ENCODE data around the gene TRPC4AP. TPM values are rescaled to one million over a fixed set of nuclear protein-coding genes. Genes with fewer than 3 reads are reported as not detected.

TRPC4AP gene
- total RNA-seq, 1 donor from 2014 or later, result 102 TPM

DNA sequence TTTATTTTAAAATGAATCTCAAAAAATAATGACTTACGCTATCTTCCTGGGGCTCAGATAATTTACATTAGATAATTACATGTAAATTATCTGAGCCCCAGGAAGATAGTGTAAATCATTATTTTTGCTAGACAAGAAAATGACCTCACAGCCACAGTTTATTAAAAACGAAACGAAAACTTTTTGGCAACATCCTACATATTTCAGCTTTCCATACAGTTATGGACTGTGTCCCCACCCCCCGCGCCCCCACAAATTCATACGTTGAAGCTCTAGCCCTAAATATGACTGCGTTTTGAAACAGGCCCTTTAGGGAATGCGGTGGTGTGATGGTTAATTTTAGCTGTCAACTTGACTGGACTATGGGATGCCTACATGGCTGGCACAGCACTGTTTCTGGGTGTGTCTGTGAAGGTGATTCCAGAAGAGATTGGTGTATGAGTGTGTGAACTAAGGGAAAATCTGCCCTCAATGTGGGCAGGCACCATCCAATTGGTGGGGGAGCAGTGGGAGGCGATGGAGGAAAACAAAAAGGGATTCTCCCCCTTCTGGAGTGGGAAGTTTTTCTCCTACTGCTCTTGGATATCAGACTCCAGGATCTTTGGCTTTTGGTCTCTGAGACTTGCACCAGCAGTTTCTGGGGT, 52.6 kb downstream of the TRPC4AP start:
- Mint-ChIP-seq H3K27ac (peak overlapping the region; percentile 40), H3K4me1 (ENCODE audit: unreplicated experiment) (peaks cover 9% of the 10 kb centered on the region), H3K9me3 (no peaks in the 10 kb centered on the region), H3K27me3 (no peaks in the 10 kb centered on the region), H3K4me3 (no peak overlapping the region), H3K36me3 (peaks cover 52% of the 10 kb centered on the region)
- DNase-seq (ENCODE audit: extremely low spot score, unreplicated experiment), result no peak
- TF ChIP-seq, protein P1, sequence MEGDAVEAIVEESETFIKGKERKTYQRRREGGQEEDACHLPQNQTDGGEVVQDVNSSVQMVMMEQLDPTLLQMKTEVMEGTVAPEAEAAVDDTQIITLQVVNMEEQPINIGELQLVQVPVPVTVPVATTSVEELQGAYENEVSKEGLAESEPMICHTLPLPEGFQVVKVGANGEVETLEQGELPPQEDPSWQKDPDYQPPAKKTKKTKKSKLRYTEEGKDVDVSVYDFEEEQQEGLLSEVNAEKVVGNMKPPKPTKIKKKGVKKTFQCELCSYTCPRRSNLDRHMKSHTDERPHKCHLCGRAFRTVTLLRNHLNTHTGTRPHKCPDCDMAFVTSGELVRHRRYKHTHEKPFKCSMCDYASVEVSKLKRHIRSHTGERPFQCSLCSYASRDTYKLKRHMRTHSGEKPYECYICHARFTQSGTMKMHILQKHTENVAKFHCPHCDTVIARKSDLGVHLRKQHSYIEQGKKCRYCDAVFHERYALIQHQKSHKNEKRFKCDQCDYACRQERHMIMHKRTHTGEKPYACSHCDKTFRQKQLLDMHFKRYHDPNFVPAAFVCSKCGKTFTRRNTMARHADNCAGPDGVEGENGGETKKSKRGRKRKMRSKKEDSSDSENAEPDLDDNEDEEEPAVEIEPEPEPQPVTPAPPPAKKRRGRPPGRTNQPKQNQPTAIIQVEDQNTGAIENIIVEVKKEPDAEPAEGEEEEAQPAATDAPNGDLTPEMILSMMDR (conservative IDR thresholded peaks at IDR 0.05), result no peak

DNA sequence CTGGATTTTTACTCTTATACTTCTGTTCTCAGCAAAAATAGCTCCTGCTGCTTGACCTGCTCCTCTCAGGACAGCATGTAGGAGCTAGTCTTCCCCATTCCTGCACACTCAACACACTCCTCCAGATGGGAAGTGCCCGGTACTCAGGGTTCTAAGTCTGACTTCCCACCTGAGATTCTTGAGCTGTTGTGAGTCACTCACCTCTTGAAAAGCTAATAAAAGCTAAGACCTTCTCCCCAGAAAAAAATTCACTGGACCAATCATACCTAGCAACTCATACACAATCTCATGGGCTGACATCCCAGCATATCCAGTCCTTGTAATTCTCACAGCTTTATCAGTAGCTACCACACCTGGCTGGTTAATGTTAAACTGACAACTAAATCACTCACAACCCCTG, 53.5 kb downstream of the TRPC4AP start:
- DNase-seq (ENCODE audit: extremely low spot score, unreplicated experiment), result no peak
- TF ChIP-seq, protein P1 (conservative IDR thresholded peaks at IDR 0.05), result no peak
- Mint-ChIP-seq H3K27ac (peak overlapping the region; percentile 74), H3K36me3 (peaks cover 56% of the 10 kb centered on the region), H3K9me3 (no peaks in the 10 kb centered on the region), H3K27me3 (no peaks in the 10 kb centered on the region), H3K4me1 (ENCODE audit: unreplicated experiment) (peaks cover 9% of the 10 kb centered on the region), H3K4me3 (no peak overlapping the region)

DNA sequence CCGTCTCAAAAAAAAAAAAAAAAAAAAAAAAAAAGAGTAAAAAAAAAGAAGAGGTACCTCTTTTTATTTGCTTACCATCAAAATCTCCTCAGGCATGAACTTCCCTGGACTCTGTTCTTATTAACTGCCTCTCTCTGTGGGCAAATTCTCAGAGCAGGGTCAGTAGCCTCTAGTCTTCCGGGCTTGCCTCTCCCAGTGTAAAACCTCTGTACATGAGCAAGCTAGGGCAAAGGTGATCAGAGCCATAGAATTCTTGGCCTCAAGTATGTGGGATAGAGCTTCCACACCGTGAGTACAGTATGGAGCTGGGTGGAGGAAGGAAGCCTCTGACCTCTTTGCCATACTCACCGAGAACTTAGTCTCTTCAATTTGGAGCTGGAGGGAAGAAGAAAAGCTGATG, 58.5 kb downstream of the TRPC4AP start:
- Mint-ChIP-seq H3K36me3 (peaks cover 64% of the 10 kb centered on the region), H3K27ac (peak overlapping the region; percentile 41)
- TF ChIP-seq, protein P1 (conservative IDR thresholded peaks at IDR 0.05), result no peak

DNA sequence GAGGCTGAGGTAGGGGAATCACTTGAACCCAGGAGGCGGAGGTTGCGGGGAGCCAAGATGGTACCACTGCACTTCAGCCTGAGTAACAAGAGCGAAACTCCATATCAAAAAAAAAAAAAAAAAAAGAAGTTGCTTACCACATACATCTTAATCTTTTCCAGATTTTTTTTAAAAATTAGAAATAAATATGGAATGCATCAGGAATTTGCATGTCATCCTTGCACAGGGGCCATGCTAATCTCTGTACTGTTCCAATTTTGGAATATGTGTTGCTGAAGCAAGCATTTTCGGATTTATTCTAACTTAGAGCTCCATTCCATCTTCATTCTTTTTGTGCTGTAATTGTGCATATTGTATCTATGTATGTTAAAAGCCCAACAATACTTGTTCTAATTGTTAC, 62.5 kb downstream of the TRPC4AP start:
- H3K27ac Mint-ChIP-seq, result no peak overlapping the region
- DNase-seq (ENCODE audit: extremely low spot score, unreplicated experiment), result no peak
- TF ChIP-seq, protein P1 (conservative IDR thresholded peaks at IDR 0.05), result no peak
- peaks cover 66% of the 10 kb centered on the region for H3K36me3 Mint-ChIP-seq
- no peaks in the 10 kb centered on the region for H3K27me3 Mint-ChIP-seq
- H3K4me1 Mint-ChIP-seq (ENCODE audit: unreplicated experiment), result no peaks in the 10 kb centered on the region
- no peak overlapping the region for H3K4me3 Mint-ChIP-seq
- H3K9me3 Mint-ChIP-seq, result no peaks in the 10 kb centered on the region

More for the DNA sequence above, 58.5 kb downstream of the TRPC4AP start:
- H3K27me3 Mint-ChIP-seq, result no peaks in the 10 kb centered on the region
- no peak for DNase-seq (ENCODE audit: extremely low spot score, unreplicated experiment)
- H3K9me3 Mint-ChIP-seq, result no peaks in the 10 kb centered on the region
- H3K4me3 Mint-ChIP-seq, result no peak overlapping the region
- peaks cover 2% of the 10 kb centered on the region for H3K4me1 Mint-ChIP-seq (ENCODE audit: unreplicated experiment)

DNA sequence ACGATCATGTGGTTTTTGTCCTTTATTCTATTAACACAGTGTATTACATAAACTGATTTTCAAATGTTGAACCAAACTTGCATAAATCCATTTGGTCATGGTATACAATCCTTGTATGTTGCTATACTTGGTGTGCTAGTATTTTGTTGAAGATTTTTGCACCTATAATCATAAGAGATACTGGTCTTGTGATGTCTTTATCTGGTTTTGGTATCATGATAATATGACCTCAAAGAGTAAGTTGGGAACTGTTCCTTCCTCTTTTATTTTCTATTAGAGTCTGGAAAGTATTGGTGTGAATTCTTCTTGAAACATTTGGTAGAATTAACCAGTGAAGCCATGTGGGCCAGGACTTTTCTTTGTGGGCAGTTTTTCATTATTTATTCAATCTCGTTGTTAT, 65.3 kb downstream of the TRPC4AP start:
- Mint-ChIP-seq H3K27ac (no peak overlapping the region), H3K4me1 (ENCODE audit: unreplicated experiment) (no peaks in the 10 kb centered on the region), H3K4me3 (no peak overlapping the region), H3K27me3 (no peaks in the 10 kb centered on the region), H3K36me3 (peaks cover 50% of the 10 kb centered on the region), H3K9me3 (no peaks in the 10 kb centered on the region)
- no peak for DNase-seq (ENCODE audit: extremely low spot score, unreplicated experiment)
- TF ChIP-seq, protein P1 (conservative IDR thresholded peaks at IDR 0.05), result no peak
